GM12801 (cell line): ENCODE measurements around the gene MSRB1.

Experiments
- CTCF ChIP-seq: IDR thresholded peaks from one replicate; pipeline ENCODE4 v1.5.1; 2011; ENCODE audit warnings: control low read depth; ENCODE audit not compliant: insufficient read length; ENCODE audit errors: extremely low read depth

MSRB1 gene

DNA sequence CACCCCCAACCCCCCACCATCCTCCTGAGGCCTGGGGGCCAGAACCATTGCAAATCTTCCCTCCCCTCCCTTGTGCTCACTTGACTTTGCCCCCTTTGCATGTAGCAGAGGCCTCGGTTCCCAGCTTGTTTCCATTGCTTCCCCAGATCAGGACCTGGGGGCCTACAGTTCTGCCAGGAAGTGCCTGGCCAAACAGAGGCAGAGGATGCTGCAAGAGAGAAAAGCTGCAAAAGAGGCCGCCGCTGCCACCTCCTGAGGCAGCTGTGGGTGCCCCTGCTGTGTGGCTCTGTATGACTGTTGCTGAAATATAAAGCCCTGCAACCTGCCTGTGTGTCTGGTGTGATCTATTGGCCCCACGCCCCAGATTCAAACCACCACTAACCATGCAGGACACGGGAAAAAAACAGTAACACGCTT is 18.7 kb upstream of the MSRB1 start:
- no peak for TF ChIP-seq CTCF

DNA sequence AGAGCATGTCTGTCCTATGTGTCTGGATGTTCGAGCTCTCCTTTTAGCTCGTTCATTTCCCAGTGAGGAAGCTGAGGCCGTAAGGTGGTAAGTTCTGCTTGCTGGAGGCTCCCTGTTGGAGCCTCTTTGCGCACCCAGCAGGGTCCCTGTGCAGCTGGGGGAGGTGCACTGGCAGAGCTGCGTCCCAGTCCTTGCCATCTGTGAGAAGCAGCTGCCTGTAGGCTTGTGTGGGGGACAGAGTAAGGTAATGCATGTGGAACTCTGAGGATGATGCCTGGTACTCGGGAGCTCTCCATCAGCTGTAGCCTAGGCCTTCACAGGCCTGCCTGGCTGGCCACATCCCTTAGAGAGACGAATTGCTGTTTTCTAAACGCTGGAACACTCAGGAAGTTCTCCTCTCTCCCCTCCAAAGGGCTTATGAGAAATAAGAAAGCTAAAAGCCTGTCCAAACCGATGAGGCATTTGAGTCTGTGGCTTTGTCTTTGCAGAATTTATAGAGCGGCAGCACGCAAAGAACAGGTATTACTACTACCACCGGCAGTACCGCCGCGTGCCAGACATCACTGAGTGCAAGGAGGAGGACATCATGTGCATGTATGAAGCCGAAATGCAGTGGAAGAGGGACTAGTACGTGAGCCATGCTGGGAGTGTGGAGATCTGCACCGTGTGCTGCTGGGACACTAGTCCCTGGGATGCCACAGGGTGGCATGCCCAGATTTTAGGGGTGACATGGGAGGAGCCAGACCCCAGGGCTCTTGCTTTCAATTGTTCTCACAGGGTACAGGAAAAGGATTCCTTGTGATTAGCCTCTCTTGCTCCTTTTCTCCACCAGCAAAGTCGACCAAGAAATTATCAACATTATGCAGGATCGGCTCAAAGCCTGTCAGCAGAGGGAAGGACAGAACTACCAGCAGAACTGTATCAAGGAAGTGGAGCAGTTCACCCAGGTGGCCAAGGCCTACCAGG is 17.9 kb upstream of the MSRB1 start:
- TF ChIP-seq CTCF = no peak

GRCh38 chr16:1959269-1960039 is 16.5 kb upstream of the MSRB1 start, which contains the start of gene NDUFB10:
Gene NDUFB10 (plus strand): TSS chr16:1959538. CDS start chr16:1959625, 87 bp downstream.
- TF ChIP-seq CTCF = no peak

DNA sequence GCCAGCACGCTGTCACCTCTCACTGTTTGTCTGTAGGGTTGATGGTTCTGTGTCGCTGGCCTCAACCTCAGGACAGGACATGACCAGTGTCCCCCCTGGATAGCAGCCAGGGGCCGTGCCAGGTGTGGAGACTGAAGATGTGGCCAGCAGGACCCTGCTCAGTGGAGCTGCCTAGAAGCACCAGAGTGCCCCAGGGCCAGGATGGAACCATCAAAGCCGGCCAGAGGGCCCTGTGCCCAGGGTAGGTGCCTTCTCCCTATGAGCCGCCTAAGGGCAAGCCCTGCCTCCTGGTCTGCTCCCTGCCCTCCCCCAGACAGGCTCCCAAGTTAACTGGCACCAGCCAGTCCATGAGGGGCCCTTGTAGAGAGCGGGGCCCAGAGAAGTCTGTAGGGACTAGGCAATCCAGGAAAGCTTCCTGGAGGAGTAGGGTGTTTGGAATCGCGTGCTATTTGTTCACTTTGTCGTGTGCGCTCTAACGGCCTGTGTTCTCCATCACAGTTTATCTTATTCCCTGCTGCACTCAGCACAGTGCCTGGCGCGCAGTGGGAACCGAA is 15.8 kb upstream of the MSRB1 start:
- no peak for TF ChIP-seq CTCF

- no peak for TF ChIP-seq CTCF
Measured at GRCh38 chr16:1953734-1954133, 10.7 kb upstream of the MSRB1 start.

DNA sequence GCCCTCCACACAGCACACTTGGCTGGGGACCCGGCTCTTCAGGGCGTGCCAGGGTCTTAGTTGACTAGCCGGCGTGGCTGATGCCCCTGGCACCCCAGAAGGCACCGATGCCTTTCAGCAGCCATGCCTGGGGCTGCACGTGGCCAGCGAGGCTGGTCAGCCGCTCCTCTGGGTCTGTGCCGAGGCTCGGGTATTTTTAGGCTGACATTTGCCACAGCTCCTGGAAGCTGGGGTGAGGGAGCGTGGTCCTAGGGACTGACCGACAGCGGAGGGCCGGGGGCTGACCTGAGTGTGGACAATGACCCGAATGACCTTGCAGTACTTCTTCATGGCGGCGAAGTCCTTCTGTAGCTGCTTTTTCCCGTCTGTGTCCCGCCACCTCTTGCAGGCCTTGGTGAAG is 7.6 kb upstream of the MSRB1 start:
- no peak for TF ChIP-seq CTCF

- no peak for TF ChIP-seq CTCF
Measured at GRCh38 chr16:1950047-1950446, 7.0 kb upstream of the MSRB1 start.
